Left kidney (tissue), 8 donors: ENCODE results near the gene FOXO4. TPM values are rescaled to one million over a fixed set of nuclear protein-coding genes. Genes with fewer than 3 reads are reported as not detected.
"Not testable (repeated sequence)": the region's sequence is repeated elsewhere in the genome, so short reads cannot be mapped to it uniquely, and the experiment has no call there.

Source experiments
- DNase-seq: peaks from one replicate; pipeline ENCODE4 v3.0.0-alpha.2; 2013
- long read RNA-seq, 8 donors: transcript quantifications; one replicate each; lab custom pipeline, GENCODE V29; 2026
- polyA plus RNA-seq: library from polyadenylated mRNA; unstranded; fragments of 120-200 nt; gene quantifications from one replicate; pipeline ENCODE4 v1.2.1, GENCODE V29; 2013; ENCODE audit not compliant: insufficient read length

Gene FOXO4
- 19.3 TPM for polyA plus RNA-seq
- long read RNA-seq, donor 1, partial matches to known transcripts, result 14 of 14 reads
- long read RNA-seq, donor 1, other reads (novel, unspliced or antisense), result 0 of 14 reads
- long read RNA-seq, donor 2, result 0 reads
- long read RNA-seq, donor 3, partial matches to known transcripts, result 10 of 11 reads
- long read RNA-seq, donor 3, other reads (novel, unspliced or antisense), result 0 of 11 reads
- long read RNA-seq, donor 4, result 0 reads
- long read RNA-seq, donor 5, partial matches to known transcripts, result 7 of 7 reads
- long read RNA-seq, donor 5, other reads (novel, unspliced or antisense), result 0 of 7 reads
- long read RNA-seq, donor 6, partial matches to known transcripts, result 6 of 6 reads
- long read RNA-seq, donor 6, other reads (novel, unspliced or antisense), result 0 of 6 reads
- long read RNA-seq, donor 7, partial matches to known transcripts, result 5 of 7 reads
- long read RNA-seq, donor 7, other reads (novel, unspliced or antisense), result 0 of 7 reads
- long read RNA-seq, donor 8, partial matches to known transcripts, result 0 of 1 reads
- long read RNA-seq, donor 8, other reads (novel, unspliced or antisense), result 0 of 1 reads

- DNase-seq, result peak; percentile 85
Observed at GRCh38 chrX:71095555-71095980, at the start of gene FOXO4. TSS of gene FOXO4 (plus strand) at chrX:71095851. CDS start at chrX:71096529, 678 bp downstream.

- DNase-seq, result not testable (repeated sequence)
Observed at GRCh38 chrX:71047891-71048290, 47.8 kb upstream of the FOXO4 start.

GRCh38 chrX:71052721-71053120 lies 42.9 kb upstream of the FOXO4 start:
- DNase-seq, result no peak

DNA sequence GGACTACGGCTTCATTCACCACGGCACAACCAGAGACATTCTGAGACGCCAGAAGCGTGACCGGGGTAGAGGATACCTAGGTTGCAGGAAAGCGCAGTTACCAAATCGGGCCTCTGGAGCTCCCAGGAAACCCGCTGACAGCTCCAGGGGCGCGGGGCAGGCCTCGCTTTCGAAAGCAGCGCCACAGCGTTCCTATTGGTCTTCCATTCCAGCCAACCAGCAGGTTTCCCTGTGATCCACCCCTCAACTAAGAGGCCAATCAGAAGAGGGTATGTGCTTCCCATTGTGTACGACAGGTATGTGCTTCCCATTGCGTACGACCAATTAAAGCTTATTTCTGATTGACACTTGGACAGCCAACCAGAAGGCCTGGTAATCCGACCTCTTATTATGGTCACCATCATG lies 42.4 kb upstream of the FOXO4 start:
- DNase-seq, result peak; percentile 24

GRCh38 chrX:71056867-71057266 lies 38.8 kb upstream of the FOXO4 start:
- DNase-seq, result no peak

GRCh38 chrX:71057848-71058530 lies 37.7 kb upstream of the FOXO4 start:
- no peak for DNase-seq

- no peak for DNase-seq
Observed at GRCh38 chrX:71060127-71060526, 35.5 kb upstream of the FOXO4 start.

GRCh38 chrX:71067089-71067488 lies 28.6 kb upstream of the FOXO4 start:
- no peak for DNase-seq

DNA sequence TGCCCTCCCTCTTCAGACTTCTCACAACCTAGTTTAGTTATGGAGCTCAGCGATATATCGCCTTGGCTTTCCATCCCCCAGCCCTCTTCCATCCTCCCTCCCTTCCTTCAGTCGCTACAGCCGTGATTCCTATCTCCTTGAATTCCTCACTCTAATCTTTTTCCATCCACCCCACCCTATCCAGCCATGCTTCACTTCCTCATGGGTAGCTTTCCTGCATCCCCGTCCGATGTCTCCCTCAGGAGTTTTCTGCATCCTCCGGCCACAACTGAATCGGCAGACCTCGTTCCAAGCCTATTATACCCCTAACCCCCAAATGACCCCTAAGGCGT lies 28.0 kb upstream of the FOXO4 start:
- DNase-seq, result no peak

GRCh38 chrX:71068044-71068918 lies 27.4 kb upstream of the FOXO4 start, which contains the start of gene SNX12:
TSS of gene SNX12 (minus strand) at chrX:71068334. CDS start at chrX:71068306, 28 bp downstream.
- DNase-seq, result peak; percentile 85

GRCh38 chrX:71070531-71070930 lies 25.1 kb upstream of the FOXO4 start:
- no peak for DNase-seq

GRCh38 chrX:71081330-71082123 lies 14.1 kb upstream of the FOXO4 start:
- no peak for DNase-seq

- DNase-seq, result no peak
Observed at GRCh38 chrX:71082124-71082647, 13.5 kb upstream of the FOXO4 start.

DNA sequence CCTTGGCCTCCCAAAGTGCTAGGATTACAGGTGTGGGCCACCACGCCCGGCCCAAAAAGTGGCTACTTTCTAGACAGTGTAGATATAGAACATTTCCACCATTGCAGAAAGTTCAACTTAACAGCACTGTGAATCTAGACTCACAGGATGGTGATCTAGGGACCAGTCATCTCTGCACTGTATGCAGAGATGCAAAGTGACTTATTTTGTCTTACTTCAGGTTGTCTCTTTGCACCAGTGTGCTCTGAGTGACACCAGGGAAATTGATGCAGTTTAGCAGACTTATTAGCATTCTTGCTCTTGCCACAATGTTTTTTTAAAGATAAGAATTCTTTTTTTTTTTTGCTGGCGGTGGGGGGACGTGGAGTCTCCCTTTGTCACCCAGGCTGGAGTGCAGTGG lies 12.8 kb upstream of the FOXO4 start:
- no peak for DNase-seq

GRCh38 chrX:71085900-71086299 lies 9.8 kb upstream of the FOXO4 start:
- no peak for DNase-seq

DNA sequence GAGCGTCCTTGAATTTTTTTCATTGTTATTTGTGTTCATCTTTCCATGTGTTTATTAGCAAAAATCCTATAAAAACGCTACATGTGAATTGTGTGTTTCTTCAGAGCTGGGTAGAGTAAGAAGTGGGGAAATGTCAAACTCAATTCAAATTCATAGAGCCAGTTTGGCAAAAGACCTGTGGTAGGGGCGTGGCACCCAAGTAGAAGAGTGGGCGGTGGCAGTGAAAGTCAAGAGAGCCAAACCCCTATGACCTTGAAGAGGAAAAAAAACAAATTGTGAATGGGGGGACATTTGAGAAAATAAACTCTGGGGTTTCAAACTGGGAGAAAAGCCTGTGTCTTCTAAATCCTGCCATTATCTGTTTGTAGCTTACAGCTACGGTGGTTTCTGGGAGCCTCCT lies 4.4 kb upstream of the FOXO4 start:
- DNase-seq, result no peak

DNA sequence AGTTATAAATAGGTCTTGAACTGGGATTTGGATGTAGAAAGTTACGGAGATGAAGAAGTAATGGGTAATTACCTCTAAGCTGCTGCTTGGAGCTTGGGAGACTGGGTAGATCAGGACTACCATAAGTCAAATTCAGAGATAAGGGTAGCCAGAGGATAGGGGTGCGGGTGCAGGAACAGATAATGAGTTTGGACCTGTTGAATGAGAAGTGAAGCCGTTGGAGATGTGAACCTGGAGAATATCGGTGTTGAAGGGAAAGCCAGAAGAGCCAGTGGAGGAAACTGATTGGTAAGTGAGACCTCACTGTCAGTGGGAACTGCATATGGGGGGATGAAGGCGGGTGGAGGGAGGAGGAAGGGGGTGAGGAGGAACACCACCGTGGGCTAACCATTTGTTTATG lies 618 bp upstream of the FOXO4 start:
- DNase-seq, result no peak

- peak; percentile 37 for DNase-seq
Observed at GRCh38 chrX:71095981-71096759, 519 bp downstream of the FOXO4 start.

- DNase-seq, result no peak
Observed at GRCh38 chrX:71096760-71097032, 1.0 kb downstream of the FOXO4 start.

DNA sequence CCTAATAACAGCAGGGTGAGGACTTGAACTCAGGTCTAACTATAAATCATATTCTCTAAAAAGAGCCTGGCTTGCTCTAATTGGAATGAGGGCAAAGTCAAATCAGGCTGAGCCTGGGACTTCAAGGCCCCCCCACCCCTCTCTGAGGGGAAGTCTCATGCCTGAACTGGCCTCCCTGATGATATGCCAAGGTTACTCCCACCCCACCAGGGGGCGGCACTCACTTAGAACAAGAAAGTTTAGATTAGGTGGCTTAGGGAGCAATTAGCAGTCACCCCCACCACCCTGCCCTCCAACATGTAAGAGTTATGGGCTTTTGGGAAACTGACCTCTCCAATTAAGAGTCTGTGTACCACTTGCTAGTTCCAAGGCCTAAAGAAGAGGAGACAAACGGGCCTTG lies 2.7 kb downstream of the FOXO4 start:
- DNase-seq, result no peak
